ENCODE results near the gene GGA1.

DNA sequence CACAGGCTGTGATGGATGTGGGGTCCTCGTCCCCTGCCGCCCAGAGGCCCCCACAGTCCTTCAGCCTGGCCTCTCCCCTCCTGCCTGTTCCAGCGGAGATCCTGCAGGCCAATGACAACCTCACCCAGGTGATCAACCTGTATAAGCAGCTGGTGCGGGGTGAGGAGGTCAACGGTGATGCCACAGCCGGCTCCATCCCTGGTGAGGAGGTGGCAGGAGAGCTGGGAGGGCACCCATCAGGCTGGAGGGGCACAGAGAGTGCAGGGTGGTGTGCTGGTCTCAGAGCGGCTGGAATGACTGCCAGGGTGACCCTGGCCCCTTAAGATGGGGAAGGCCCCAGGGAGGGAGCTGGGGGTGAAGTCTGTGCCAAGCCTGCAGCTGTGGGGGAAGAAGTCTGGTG is 16.2 kb downstream of the GGA1 start:
- TF ChIP-seq, protein P1, sequence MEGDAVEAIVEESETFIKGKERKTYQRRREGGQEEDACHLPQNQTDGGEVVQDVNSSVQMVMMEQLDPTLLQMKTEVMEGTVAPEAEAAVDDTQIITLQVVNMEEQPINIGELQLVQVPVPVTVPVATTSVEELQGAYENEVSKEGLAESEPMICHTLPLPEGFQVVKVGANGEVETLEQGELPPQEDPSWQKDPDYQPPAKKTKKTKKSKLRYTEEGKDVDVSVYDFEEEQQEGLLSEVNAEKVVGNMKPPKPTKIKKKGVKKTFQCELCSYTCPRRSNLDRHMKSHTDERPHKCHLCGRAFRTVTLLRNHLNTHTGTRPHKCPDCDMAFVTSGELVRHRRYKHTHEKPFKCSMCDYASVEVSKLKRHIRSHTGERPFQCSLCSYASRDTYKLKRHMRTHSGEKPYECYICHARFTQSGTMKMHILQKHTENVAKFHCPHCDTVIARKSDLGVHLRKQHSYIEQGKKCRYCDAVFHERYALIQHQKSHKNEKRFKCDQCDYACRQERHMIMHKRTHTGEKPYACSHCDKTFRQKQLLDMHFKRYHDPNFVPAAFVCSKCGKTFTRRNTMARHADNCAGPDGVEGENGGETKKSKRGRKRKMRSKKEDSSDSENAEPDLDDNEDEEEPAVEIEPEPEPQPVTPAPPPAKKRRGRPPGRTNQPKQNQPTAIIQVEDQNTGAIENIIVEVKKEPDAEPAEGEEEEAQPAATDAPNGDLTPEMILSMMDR (IDR thresholded peaks at IDR 0.05), result no peak
- no peak for TF ChIP-seq POLR2A (IDR thresholded peaks at IDR 0.05; ENCODE audit: low read depth)
